ENCODE measurements around the gene SLX4IP. TPM values are rescaled to one million over a fixed set of nuclear protein-coding genes. Genes with fewer than 3 reads are reported as not detected.

Gene SLX4IP
- total RNA-seq, 2 experiments from 2014 or later = 1.6 to 1.8 TPM

DNA sequence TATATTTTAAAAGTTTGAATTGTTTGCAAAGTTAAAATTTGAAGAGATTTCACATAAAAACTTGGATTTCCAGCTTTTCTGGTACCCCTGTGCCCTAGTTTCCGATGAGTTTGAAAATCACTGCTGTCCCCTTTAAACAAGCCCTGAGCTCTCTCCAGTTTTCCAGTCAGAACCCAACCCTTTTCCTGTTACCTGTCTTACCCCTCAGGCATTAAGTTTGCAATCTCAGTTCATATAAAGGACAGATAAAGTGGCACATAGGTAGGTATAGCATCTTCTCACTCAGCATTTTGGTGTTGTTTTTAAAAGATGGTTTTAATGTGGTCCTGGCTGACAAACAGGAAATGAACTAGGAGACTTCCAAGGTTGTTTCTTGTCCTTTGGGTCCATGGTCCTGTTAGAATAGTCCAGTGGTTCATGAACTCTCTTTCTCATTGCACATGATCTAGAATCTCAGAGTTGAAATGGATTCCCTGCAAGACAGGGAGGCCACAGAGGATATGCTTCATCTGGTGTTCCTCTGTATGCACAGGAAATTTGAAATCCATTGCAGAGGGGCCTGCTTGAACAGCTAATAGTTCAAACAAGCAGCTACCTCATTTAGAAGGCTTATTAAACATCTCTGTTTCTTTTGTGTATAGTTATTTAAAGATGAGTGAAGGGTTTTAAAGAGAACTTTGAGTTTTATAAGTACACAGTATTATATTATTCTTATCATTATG, 156.0 kb downstream of the SLX4IP start:
- H3K9me3 Mint-ChIP-seq = no peaks in the 10 kb centered on the region
- TF ChIP-seq CTCF (IDR thresholded peaks at IDR 0.05) = no peak
- ChIA-PET POLR2A (no interaction called here), CTCF (no interaction called here)
- H3K4me1 Mint-ChIP-seq (ENCODE audit: low read depth) = no peaks in the 10 kb centered on the region
- no peak overlapping the region for H3K4me3 Mint-ChIP-seq
- peaks cover 4% of the 10 kb centered on the region for H3K36me3 Mint-ChIP-seq (ENCODE audit: low read depth)
- DNase-seq (no peak), ATAC-seq (ENCODE audit: poor library complexity) (no peak)
- Histone ChIP-seq H3K9me3 (ENCODE audit: control insufficient read depth in 1 of 2, insufficient read depth in 1 of 2, low read length in 2 of 2) (no peaks in the 10 kb centered on the region), H3K4me1 (ENCODE audit: insufficient read depth, low read length) (no peaks in the 10 kb centered on the region), H3K27me3 (ENCODE audit: control insufficient read depth in 1 of 2, insufficient read depth in 2 of 2, low read length in 2 of 2) (no peaks in the 10 kb centered on the region), H3K4me3 (ENCODE audit: low read length) (no peak overlapping the region), H3K27ac (ENCODE audit: low read depth in 1 of 2, low read length in 2 of 2) (no peak overlapping the region), H3K36me3 (ENCODE audit: insufficient read depth, low read length) (no peaks in the 10 kb centered on the region)
- intact Hi-C loops (cut with DNase I, micrococcal nuclease) = no loop called here
- H3K27ac Mint-ChIP-seq = no peak overlapping the region
- no peaks in the 10 kb centered on the region for H3K27me3 Mint-ChIP-seq

DNA sequence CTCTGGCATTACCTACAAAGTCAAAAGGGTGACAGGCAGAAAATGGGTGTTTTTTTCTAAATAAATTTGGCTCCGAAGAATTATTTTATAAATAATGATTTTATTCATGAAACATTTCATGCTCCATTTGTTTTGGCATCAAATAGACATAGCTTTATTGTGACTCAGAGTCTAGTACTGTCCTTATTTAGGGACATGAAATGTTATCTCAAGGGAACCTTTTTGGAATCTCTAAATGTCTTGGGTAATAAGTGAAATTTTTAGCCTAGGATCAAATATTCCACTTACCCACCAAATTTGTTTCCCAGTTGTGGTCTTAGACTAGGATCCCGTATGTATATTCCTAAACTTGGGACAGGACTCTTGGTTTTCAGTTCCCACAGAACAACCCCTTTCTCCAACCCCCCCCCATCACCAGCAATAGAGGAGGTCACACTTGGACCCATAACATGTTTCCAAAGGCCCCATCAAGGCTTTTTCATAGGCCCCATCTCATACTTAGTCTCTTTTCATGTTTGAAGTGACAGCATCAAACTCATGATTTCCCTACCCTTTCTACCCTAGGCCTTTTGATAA, 156.9 kb downstream of the SLX4IP start:
- no peak overlapping the region for H3K4me3 ChIP-seq (ENCODE audit: low read length)
- no peak for DNase-seq
- no peaks in the 10 kb centered on the region for H3K4me1 ChIP-seq (ENCODE audit: insufficient read depth, low read length)
- Mint-ChIP-seq H3K9me3 (no peaks in the 10 kb centered on the region), H3K27ac (no peak overlapping the region), H3K4me3 (no peak overlapping the region), H3K36me3 (ENCODE audit: low read depth) (peaks cover 5% of the 10 kb centered on the region), H3K4me1 (ENCODE audit: low read depth) (no peaks in the 10 kb centered on the region), H3K27me3 (no peaks in the 10 kb centered on the region)
- H3K27ac ChIP-seq (ENCODE audit: low read depth in 1 of 2, low read length in 2 of 2) = no peak overlapping the region
- H3K36me3 ChIP-seq (ENCODE audit: insufficient read depth, low read length) = no peaks in the 10 kb centered on the region
- ChIA-PET CTCF (no interaction called here), POLR2A (no interaction called here)
- TF ChIP-seq CTCF (IDR thresholded peaks at IDR 0.05) = no peak
- intact Hi-C loops (cut with DNase I, micrococcal nuclease) = no loop called here
- ATAC-seq (ENCODE audit: poor library complexity) = no peak
- no peaks in the 10 kb centered on the region for H3K9me3 ChIP-seq (ENCODE audit: control insufficient read depth in 1 of 2, insufficient read depth in 1 of 2, low read length in 2 of 2)
- H3K27me3 ChIP-seq (ENCODE audit: control insufficient read depth in 1 of 2, insufficient read depth in 2 of 2, low read length in 2 of 2) = no peaks in the 10 kb centered on the region

DNA sequence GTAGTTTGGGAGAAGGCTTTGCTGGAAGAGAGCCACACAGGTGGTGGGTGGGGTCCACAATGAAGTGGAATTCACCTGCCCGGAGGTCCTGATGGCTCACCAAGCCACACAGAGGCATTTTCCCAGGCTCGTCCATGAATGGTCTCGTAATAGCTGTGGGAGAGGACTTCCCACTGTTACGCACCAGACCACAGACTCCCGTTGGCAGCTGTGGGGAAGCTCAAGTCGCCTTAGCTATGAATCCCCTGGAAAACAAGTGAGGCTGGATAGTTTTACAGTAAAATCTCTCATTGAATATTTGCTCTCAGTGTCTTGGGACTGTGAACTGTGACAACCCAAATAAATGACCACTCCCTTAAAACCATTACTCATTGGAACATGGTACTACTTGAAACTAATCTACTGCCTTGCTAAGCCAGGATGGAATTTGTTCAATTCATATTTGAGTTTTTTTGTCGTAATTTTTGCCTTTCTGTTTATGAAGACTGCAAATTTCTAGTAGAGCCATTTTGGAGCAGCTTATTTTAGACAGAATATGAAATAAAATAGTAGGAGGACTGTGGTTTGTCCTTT, 159.3 kb downstream of the SLX4IP start:
- H3K4me1 ChIP-seq (ENCODE audit: insufficient read depth, low read length) = no peaks in the 10 kb centered on the region
- ChIA-PET CTCF (no interaction called here), POLR2A (no interaction called here)
- H3K4me1 Mint-ChIP-seq (ENCODE audit: low read depth) = no peaks in the 10 kb centered on the region
- intact Hi-C loops (cut with DNase I, micrococcal nuclease) = no loop called here
- no peaks in the 10 kb centered on the region for H3K27me3 Mint-ChIP-seq
- no peak overlapping the region for H3K27ac ChIP-seq (ENCODE audit: low read depth in 1 of 2, low read length in 2 of 2)
- H3K4me3 ChIP-seq (ENCODE audit: low read length) = no peak overlapping the region
- H3K36me3 ChIP-seq (ENCODE audit: insufficient read depth, low read length) = no peaks in the 10 kb centered on the region
- no peaks in the 10 kb centered on the region for H3K9me3 Mint-ChIP-seq
- ATAC-seq (ENCODE audit: poor library complexity) (no peak), DNase-seq (no peak)
- peaks cover 26% of the 10 kb centered on the region for H3K36me3 Mint-ChIP-seq (ENCODE audit: low read depth)
- TF ChIP-seq CTCF (IDR thresholded peaks at IDR 0.05) = no peak
- H3K27ac Mint-ChIP-seq = no peak overlapping the region
- H3K4me3 Mint-ChIP-seq = no peak overlapping the region
- H3K9me3 ChIP-seq (ENCODE audit: control insufficient read depth in 1 of 2, insufficient read depth in 1 of 2, low read length in 2 of 2) = no peaks in the 10 kb centered on the region
- no peaks in the 10 kb centered on the region for H3K27me3 ChIP-seq (ENCODE audit: control insufficient read depth in 1 of 2, insufficient read depth in 2 of 2, low read length in 2 of 2)

Measured in CD4-positive, alpha-beta T cell (primary cell).